Measurements from ENCODE around the gene ETHE1. TPM values are rescaled to one million over a fixed set of nuclear protein-coding genes. Genes with fewer than 3 reads are reported as not detected.

Gene ETHE1
- total RNA-seq, 1 donor: 52.1 TPM

- peak; percentile 60 for DNase-seq (ENCODE audit: insufficient read length, low spot score, missing footprints)
- H3K4me2 ChIP-seq (ENCODE audit: insufficient read depth, low read length): peak overlapping the region; percentile 97
- peaks cover 46% of the 10 kb centered on the region for H3K79me2 ChIP-seq (ENCODE audit: insufficient read depth, low read length)
- peaks cover 4% of the 10 kb centered on the region for H4K20me1 ChIP-seq (ENCODE audit: insufficient read depth, low read length)
- H3K27me3 ChIP-seq (ENCODE audit: insufficient read depth, low read length): no peaks in the 10 kb centered on the region
- peaks cover 3% of the 10 kb centered on the region for H3K36me3 ChIP-seq (ENCODE audit: insufficient read depth, low read length)
- no peaks in the 10 kb centered on the region for H3K9me3 ChIP-seq (ENCODE audit: low read depth, low read length)
- peak overlapping the region; percentile 84 for H3K27ac ChIP-seq (ENCODE audit: low read depth, low read length)
- no peak for TF ChIP-seq CTCF (IDR thresholded peaks at IDR 0.05; ENCODE audit: extremely low read depth, low read depth, low read length)
- H2AFZ ChIP-seq (ENCODE audit: low read length): peak overlapping the region; percentile 98
- H3K4me3 ChIP-seq (ENCODE audit: insufficient read depth, low read length): peak overlapping the region; percentile 100
- H3K4me1 ChIP-seq (ENCODE audit: insufficient read depth, low read length): peaks cover 18% of the 10 kb centered on the region
These were observed 47.6 kb upstream of the ETHE1 start for GRCh38 chr19:43574424-43575155.

GRCh38 chr19:43572171-43572588, 45.2 kb upstream of the ETHE1 start:
- DNase-seq (ENCODE audit: insufficient read length, low spot score, missing footprints): peak; percentile 13
- H4K20me1 ChIP-seq (ENCODE audit: insufficient read depth, low read length): peaks cover 4% of the 10 kb centered on the region
- H3K4me2 ChIP-seq (ENCODE audit: insufficient read depth, low read length): no peak overlapping the region
- H2AFZ ChIP-seq (ENCODE audit: low read length): no peak overlapping the region
- H3K4me3 ChIP-seq (ENCODE audit: insufficient read depth, low read length): no peak overlapping the region
- peaks cover 3% of the 10 kb centered on the region for H3K36me3 ChIP-seq (ENCODE audit: insufficient read depth, low read length)
- no peaks in the 10 kb centered on the region for H3K9me3 ChIP-seq (ENCODE audit: low read depth, low read length)
- H3K27me3 ChIP-seq (ENCODE audit: insufficient read depth, low read length): no peaks in the 10 kb centered on the region
- TF ChIP-seq CTCF (IDR thresholded peaks at IDR 0.05; ENCODE audit: extremely low read depth, low read depth, low read length): no peak
- peaks cover 18% of the 10 kb centered on the region for H3K4me1 ChIP-seq (ENCODE audit: insufficient read depth, low read length)
- peak overlapping the region; percentile 58 for H3K27ac ChIP-seq (ENCODE audit: low read depth, low read length)
- H3K79me2 ChIP-seq (ENCODE audit: insufficient read depth, low read length): peaks cover 59% of the 10 kb centered on the region

- H4K20me1 ChIP-seq (ENCODE audit: insufficient read depth, low read length): peaks cover 4% of the 10 kb centered on the region
- H2AFZ ChIP-seq (ENCODE audit: low read length): no peak overlapping the region
- no peaks in the 10 kb centered on the region for H3K9me3 ChIP-seq (ENCODE audit: low read depth, low read length)
- no peak overlapping the region for H3K4me3 ChIP-seq (ENCODE audit: insufficient read depth, low read length)
- no peak overlapping the region for H3K27ac ChIP-seq (ENCODE audit: low read depth, low read length)
- peaks cover 18% of the 10 kb centered on the region for H3K4me1 ChIP-seq (ENCODE audit: insufficient read depth, low read length)
- H3K27me3 ChIP-seq (ENCODE audit: insufficient read depth, low read length): no peaks in the 10 kb centered on the region
- DNase-seq (ENCODE audit: insufficient read length, low spot score, missing footprints): peak; percentile 48
- H3K79me2 ChIP-seq (ENCODE audit: insufficient read depth, low read length): peaks cover 68% of the 10 kb centered on the region
- peaks cover 3% of the 10 kb centered on the region for H3K36me3 ChIP-seq (ENCODE audit: insufficient read depth, low read length)
- no peak overlapping the region for H3K4me2 ChIP-seq (ENCODE audit: insufficient read depth, low read length)
- no peak for TF ChIP-seq CTCF (IDR thresholded peaks at IDR 0.05; ENCODE audit: extremely low read depth, low read depth, low read length)
These were observed 43.3 kb upstream of the ETHE1 start for GRCh38 chr19:43570174-43570791.

GRCh38 chr19:43569657-43570056, 42.7 kb upstream of the ETHE1 start:
- H4K20me1 ChIP-seq (ENCODE audit: insufficient read depth, low read length): peaks cover 4% of the 10 kb centered on the region
- no peak overlapping the region for H2AFZ ChIP-seq (ENCODE audit: low read length)
- no peak overlapping the region for H3K4me3 ChIP-seq (ENCODE audit: insufficient read depth, low read length)
- peaks cover 3% of the 10 kb centered on the region for H3K36me3 ChIP-seq (ENCODE audit: insufficient read depth, low read length)
- H3K27ac ChIP-seq (ENCODE audit: low read depth, low read length): no peak overlapping the region
- H3K79me2 ChIP-seq (ENCODE audit: insufficient read depth, low read length): peaks cover 68% of the 10 kb centered on the region
- DNase-seq (ENCODE audit: insufficient read length, low spot score, missing footprints): peak; percentile 57
- H3K27me3 ChIP-seq (ENCODE audit: insufficient read depth, low read length): no peaks in the 10 kb centered on the region
- TF ChIP-seq CTCF (IDR thresholded peaks at IDR 0.05; ENCODE audit: extremely low read depth, low read depth, low read length): no peak
- H3K4me2 ChIP-seq (ENCODE audit: insufficient read depth, low read length): no peak overlapping the region
- no peaks in the 10 kb centered on the region for H3K9me3 ChIP-seq (ENCODE audit: low read depth, low read length)
- H3K4me1 ChIP-seq (ENCODE audit: insufficient read depth, low read length): peaks cover 15% of the 10 kb centered on the region

Measured in osteoblast (primary cell).